ENCODE results near the gene SFMBT1. TPM values are rescaled to one million over a fixed set of nuclear protein-coding genes. Genes with fewer than 3 reads are reported as not detected.

Gene SFMBT1
- total RNA-seq, 1 donor from 2014 or later: 5.5 TPM

DNA sequence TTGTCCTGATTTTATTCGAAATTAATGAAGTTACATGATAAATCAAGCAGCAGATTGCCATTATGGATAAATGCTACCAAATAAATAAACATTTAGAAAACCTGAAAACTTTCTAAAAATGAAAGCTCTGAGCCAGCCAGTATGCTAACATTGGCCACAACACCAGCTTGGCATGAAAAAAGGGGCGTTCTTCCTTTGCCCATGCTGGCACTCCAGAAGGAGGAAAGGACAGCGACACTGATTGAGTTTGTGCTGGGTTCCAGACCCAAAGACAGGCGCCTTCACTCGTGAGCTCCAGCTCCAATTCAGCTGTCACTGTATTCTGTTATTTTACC lies 153.6 kb downstream of the SFMBT1 start:
- H3K9me3 Mint-ChIP-seq (ENCODE audit: unreplicated experiment): no peaks in the 10 kb centered on the region
- Histone ChIP-seq H3K27ac (ENCODE audit: low read depth, low read length) (no peak overlapping the region), H3K4me2 (ENCODE audit: low read length) (no peak overlapping the region), H2AFZ (ENCODE audit: low read depth, low read length) (no peak overlapping the region), H3K4me1 (ENCODE audit: insufficient read depth, low read length) (peaks cover 8% of the 10 kb centered on the region), H3K36me3 (ENCODE audit: insufficient read depth, low read length) (no peaks in the 10 kb centered on the region), H3K9me3 (ENCODE audit: insufficient read depth, low read depth, low read length) (no peaks in the 10 kb centered on the region), H3K79me2 (ENCODE audit: insufficient read depth, low read length) (peaks cover 59% of the 10 kb centered on the region), H3K4me3 (ENCODE audit: insufficient read depth, low read depth, low read length) (no peak overlapping the region), H3K27me3 (ENCODE audit: insufficient read depth, low read length) (no peaks in the 10 kb centered on the region), H3K9ac (ENCODE audit: low read length) (no peak overlapping the region), H4K20me1 (ENCODE audit: insufficient read depth, low read length) (peaks cover 76% of the 10 kb centered on the region)
- no peak overlapping the region for H3K27ac Mint-ChIP-seq (ENCODE audit: unreplicated experiment)
- H3K4me3 Mint-ChIP-seq (ENCODE audit: unreplicated experiment): no peak overlapping the region
- no peak for FAIRE-seq
- H3K36me3 Mint-ChIP-seq (ENCODE audit: low read depth, unreplicated experiment): peaks cover 11% of the 10 kb centered on the region
- DNase-seq (ENCODE audit: low read depth): no peak
- TF ChIP-seq, protein P1, sequence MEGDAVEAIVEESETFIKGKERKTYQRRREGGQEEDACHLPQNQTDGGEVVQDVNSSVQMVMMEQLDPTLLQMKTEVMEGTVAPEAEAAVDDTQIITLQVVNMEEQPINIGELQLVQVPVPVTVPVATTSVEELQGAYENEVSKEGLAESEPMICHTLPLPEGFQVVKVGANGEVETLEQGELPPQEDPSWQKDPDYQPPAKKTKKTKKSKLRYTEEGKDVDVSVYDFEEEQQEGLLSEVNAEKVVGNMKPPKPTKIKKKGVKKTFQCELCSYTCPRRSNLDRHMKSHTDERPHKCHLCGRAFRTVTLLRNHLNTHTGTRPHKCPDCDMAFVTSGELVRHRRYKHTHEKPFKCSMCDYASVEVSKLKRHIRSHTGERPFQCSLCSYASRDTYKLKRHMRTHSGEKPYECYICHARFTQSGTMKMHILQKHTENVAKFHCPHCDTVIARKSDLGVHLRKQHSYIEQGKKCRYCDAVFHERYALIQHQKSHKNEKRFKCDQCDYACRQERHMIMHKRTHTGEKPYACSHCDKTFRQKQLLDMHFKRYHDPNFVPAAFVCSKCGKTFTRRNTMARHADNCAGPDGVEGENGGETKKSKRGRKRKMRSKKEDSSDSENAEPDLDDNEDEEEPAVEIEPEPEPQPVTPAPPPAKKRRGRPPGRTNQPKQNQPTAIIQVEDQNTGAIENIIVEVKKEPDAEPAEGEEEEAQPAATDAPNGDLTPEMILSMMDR (IDR thresholded peaks at IDR 0.05; ENCODE audit: insufficient read depth, low read depth, low read length): no peak
- TF ChIP-seq EZH2 (IDR thresholded peaks at IDR 0.05; ENCODE audit: insufficient read depth, low read length): no peak
- H3K27me3 Mint-ChIP-seq (ENCODE audit: low read depth, unreplicated experiment): no peaks in the 10 kb centered on the region
- H3K4me1 Mint-ChIP-seq (ENCODE audit: low read depth, unreplicated experiment): peaks cover 3% of the 10 kb centered on the region

DNA sequence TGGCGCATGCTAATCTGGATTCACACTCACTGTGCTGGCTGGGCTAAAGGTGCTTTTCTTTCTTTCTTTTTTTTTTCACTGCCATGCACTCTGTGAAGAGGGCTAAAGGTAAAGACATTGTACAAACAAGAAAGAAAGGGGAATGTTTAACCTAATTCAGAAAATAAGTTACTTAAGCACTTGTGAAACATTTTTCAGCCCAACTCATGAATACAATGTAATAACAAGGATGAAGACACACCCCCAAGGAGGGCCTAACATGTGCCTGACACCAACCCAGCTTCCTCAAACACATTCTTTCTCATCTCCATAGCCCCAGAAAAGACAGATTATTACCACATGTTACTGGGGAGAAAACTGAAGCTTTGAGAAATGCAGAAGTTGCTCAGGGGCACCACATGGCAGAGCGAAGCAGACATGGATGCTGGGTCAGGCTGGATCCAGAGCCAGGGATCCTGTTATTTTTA lies 154.2 kb downstream of the SFMBT1 start:
- Histone ChIP-seq H3K27me3 (ENCODE audit: insufficient read depth, low read length) (no peaks in the 10 kb centered on the region), H3K36me3 (ENCODE audit: insufficient read depth, low read length) (no peaks in the 10 kb centered on the region), H4K20me1 (ENCODE audit: insufficient read depth, low read length) (peaks cover 76% of the 10 kb centered on the region), H3K9ac (ENCODE audit: low read length) (no peak overlapping the region), H2AFZ (ENCODE audit: low read depth, low read length) (no peak overlapping the region), H3K4me3 (ENCODE audit: insufficient read depth, low read depth, low read length) (no peak overlapping the region), H3K79me2 (ENCODE audit: insufficient read depth, low read length) (peaks cover 59% of the 10 kb centered on the region), H3K4me1 (ENCODE audit: insufficient read depth, low read length) (peaks cover 6% of the 10 kb centered on the region), H3K4me2 (ENCODE audit: low read length) (no peak overlapping the region), H3K27ac (ENCODE audit: low read depth, low read length) (no peak overlapping the region), H3K9me3 (ENCODE audit: insufficient read depth, low read depth, low read length) (no peaks in the 10 kb centered on the region)
- no peak overlapping the region for H3K4me3 Mint-ChIP-seq (ENCODE audit: unreplicated experiment)
- H3K9me3 Mint-ChIP-seq (ENCODE audit: unreplicated experiment): no peaks in the 10 kb centered on the region
- TF ChIP-seq, protein P1 (IDR thresholded peaks at IDR 0.05; ENCODE audit: insufficient read depth, low read depth, low read length): no peak
- no peak for TF ChIP-seq EZH2 (IDR thresholded peaks at IDR 0.05; ENCODE audit: insufficient read depth, low read length)
- H3K4me1 Mint-ChIP-seq (ENCODE audit: low read depth, unreplicated experiment): peaks cover 3% of the 10 kb centered on the region
- no peak for DNase-seq (ENCODE audit: low read depth)
- no peaks in the 10 kb centered on the region for H3K27me3 Mint-ChIP-seq (ENCODE audit: low read depth, unreplicated experiment)
- FAIRE-seq: no peak
- peaks cover 12% of the 10 kb centered on the region for H3K36me3 Mint-ChIP-seq (ENCODE audit: low read depth, unreplicated experiment)
- H3K27ac Mint-ChIP-seq (ENCODE audit: unreplicated experiment): no peak overlapping the region

DNA sequence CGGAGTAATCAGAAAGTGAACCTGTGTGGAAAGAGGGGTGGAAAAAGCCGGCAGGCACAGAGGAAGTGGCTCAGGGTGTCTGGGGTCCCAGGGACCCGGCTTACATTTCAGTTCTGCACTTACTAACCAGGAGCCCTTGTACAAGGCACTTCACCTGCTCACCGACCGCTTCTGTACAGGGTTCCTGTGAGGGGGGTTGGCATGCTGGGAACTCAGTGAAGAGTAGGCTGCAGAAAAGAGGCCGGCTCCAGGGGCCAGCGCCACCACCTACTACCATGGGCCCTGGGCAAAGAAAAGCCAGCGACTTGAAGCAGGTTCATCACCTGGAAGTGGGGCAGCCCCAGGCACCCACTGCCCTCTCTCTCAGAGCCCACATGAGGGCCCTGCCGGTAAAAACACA lies 154.7 kb downstream of the SFMBT1 start:
- DNase-seq (ENCODE audit: low read depth): no peak
- no peak overlapping the region for H3K27ac ChIP-seq (ENCODE audit: low read depth, low read length)
- no peaks in the 10 kb centered on the region for H3K27me3 Mint-ChIP-seq (ENCODE audit: low read depth, unreplicated experiment)
- peaks cover 12% of the 10 kb centered on the region for H3K36me3 Mint-ChIP-seq (ENCODE audit: low read depth, unreplicated experiment)
- no peak overlapping the region for H3K27ac Mint-ChIP-seq (ENCODE audit: unreplicated experiment)
- H3K27me3 ChIP-seq (ENCODE audit: insufficient read depth, low read length): no peaks in the 10 kb centered on the region
- no peak overlapping the region for H3K4me3 Mint-ChIP-seq (ENCODE audit: unreplicated experiment)
- peaks cover 2% of the 10 kb centered on the region for H3K4me1 ChIP-seq (ENCODE audit: insufficient read depth, low read length)
- no peaks in the 10 kb centered on the region for H3K9me3 Mint-ChIP-seq (ENCODE audit: unreplicated experiment)
- FAIRE-seq: no peak
- no peaks in the 10 kb centered on the region for H3K36me3 ChIP-seq (ENCODE audit: insufficient read depth, low read length)
- no peaks in the 10 kb centered on the region for H3K9me3 ChIP-seq (ENCODE audit: insufficient read depth, low read depth, low read length)
- TF ChIP-seq, protein P1 (IDR thresholded peaks at IDR 0.05; ENCODE audit: insufficient read depth, low read depth, low read length): no peak
- no peak for TF ChIP-seq EZH2 (IDR thresholded peaks at IDR 0.05; ENCODE audit: insufficient read depth, low read length)
- no peak overlapping the region for H2AFZ ChIP-seq (ENCODE audit: low read depth, low read length)
- no peak overlapping the region for H3K4me2 ChIP-seq (ENCODE audit: low read length)
- H4K20me1 ChIP-seq (ENCODE audit: insufficient read depth, low read length): peaks cover 72% of the 10 kb centered on the region
- H3K9ac ChIP-seq (ENCODE audit: low read length): no peak overlapping the region
- no peak overlapping the region for H3K4me3 ChIP-seq (ENCODE audit: insufficient read depth, low read depth, low read length)
- peaks cover 3% of the 10 kb centered on the region for H3K4me1 Mint-ChIP-seq (ENCODE audit: low read depth, unreplicated experiment)
- peaks cover 56% of the 10 kb centered on the region for H3K79me2 ChIP-seq (ENCODE audit: insufficient read depth, low read length)
